VCaP (cell line): Measurements from ENCODE around the gene SLAMF8.

Experiments
- H3K27ac ChIP-seq: fragments of 450-650 bp; 2 replicates; pipeline ENCODE4 v1.5.1; 2017
- CTCF ChIP-seq: fragments of 450-650 bp; conservative IDR thresholded peaks from 2 replicates; pipeline ENCODE4 v1.5.1; 2017; ENCODE audit warnings: mild to moderate bottlenecking, moderate library complexity

SLAMF8 gene

DNA sequence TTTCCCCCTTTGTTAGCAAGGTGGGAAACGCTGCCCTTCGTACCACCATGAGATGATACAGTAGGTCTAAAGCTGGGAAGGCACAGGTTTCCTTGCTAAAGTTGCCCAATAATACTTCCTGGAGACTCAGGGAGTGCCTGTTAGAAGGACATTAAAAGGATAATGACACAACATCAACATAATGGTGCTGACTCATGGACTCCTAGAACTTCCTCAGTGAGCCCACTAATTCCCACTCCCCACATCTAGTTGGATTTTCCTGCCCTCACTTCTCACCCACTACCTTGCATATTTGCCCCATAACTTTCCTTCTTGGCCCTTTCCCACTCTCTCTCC is 55.8 kb downstream of the SLAMF8 start:
- H3K27ac ChIP-seq = peak overlapping the region; percentile 66
- no peak for TF ChIP-seq CTCF

DNA sequence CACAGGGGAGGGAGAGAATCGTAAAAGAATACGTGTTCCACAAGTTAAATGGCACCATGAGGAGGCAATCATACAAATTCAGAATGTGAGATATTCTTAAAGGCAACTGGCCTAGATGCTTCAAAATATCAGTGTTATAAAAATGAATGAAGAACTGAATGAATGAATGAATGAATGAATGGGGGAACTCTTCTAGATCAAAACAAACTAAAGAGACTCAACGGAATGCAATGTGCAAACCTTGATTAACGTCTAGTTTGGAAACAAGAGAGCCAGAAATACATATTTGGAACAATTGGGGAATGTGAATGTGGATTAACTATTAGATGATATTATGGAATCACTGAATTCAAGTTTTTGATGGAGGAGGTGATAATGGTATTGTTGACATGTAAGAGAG is 56.5 kb downstream of the SLAMF8 start:
- H3K27ac ChIP-seq = no peak overlapping the region
- TF ChIP-seq CTCF = no peak

- no peak overlapping the region for H3K27ac ChIP-seq
- TF ChIP-seq CTCF = no peak
Observed at GRCh38 chr1:159884296-159884695, 57.6 kb downstream of the SLAMF8 start.
